ENCODE data around the gene RNF150. TPM values are rescaled to one million over a fixed set of nuclear protein-coding genes. Genes with fewer than 3 reads are reported as not detected.

Gene RNF150
- total and polyA plus RNA-seq, 2 of the 8 experiments (the other 6 are each of a cell fraction or from before 2014, with no cell fraction given), result 3.4 to 4.8 TPM

GRCh38 chr4:140996766-140997165, 136.5 kb downstream of the RNF150 start:
- Histone ChIP-seq H3K14ac (ENCODE audit: insufficient read length) (no peak overlapping the region), H2AFZ (ENCODE audit: low read length) (no peak overlapping the region), H2BK20ac (ENCODE audit: low read length) (no peak overlapping the region), H2AK5ac (ENCODE audit: low read depth, low read length) (no peak overlapping the region), H4K8ac (ENCODE audit: extremely low read depth, insufficient read depth, low read length) (no peak overlapping the region), H2BK5ac (ENCODE audit: low read depth, low read length) (no peak overlapping the region), H4K91ac (replicated peaks; ENCODE audit: insufficient read length, low read length) (no peak overlapping the region), H3K9me3 (ENCODE audit: insufficient read depth in 2 of 2, low read depth in 1 of 2, low read length in 1 of 2) (no peaks in the 10 kb centered on the region), H4K5ac (ENCODE audit: insufficient read length, low read depth, low read length) (no peak overlapping the region), H3K18ac (ENCODE audit: extremely low read depth, low read length) (no peak overlapping the region), H3K79me2 (ENCODE audit: control insufficient read depth in 1 of 2, insufficient read depth in 2 of 2, low read length in 2 of 2) (no peaks in the 10 kb centered on the region; a peak in 1 of 4 replicates), H3K27ac (ENCODE audit: low read depth, low read length) (no peak overlapping the region), H2BK15ac (ENCODE audit: low read length) (no peak overlapping the region), H3K79me1 (ENCODE audit: low read depth, low read length) (no peaks in the 10 kb centered on the region), H3K4ac (replicated peaks; ENCODE audit: insufficient read length, low read depth, low read length) (no peak overlapping the region), H3K4me2 (ENCODE audit: insufficient read depth in 1 of 2, low read depth in 2 of 2, low read length in 2 of 2) (no peak overlapping the region), H3K36me3 (ENCODE audit: control insufficient read depth in 2 of 4, insufficient read depth in 4 of 4, low read length in 3 of 4) (no peaks in the 10 kb centered on the region), H2BK120ac (replicated peaks; ENCODE audit: low read depth, low read length) (no peak overlapping the region), H3K4me1 (replicated peaks in 1 of 4; ENCODE audit: control insufficient read depth in 3 of 4, insufficient read depth in 4 of 4, low read length in 3 of 4) (no peaks in the 10 kb centered on the region), H2BK12ac (ENCODE audit: low read depth, low read length) (no peak overlapping the region), H4K20me1 (replicated peaks in 1 of 2; ENCODE audit: control insufficient read depth in 1 of 2, insufficient read depth in 2 of 2, low read length in 2 of 2) (no peaks in the 10 kb centered on the region), H3K27me3 (replicated peaks in 1 of 4; ENCODE audit: control insufficient read depth in 3 of 4, extremely low read depth in 1 of 4, insufficient read depth in 3 of 4, low read length in 3 of 4) (no peaks in the 10 kb centered on the region), H3K4me3 (ENCODE audit: extremely low read depth in 1 of 4, insufficient read depth in 2 of 4, low read depth in 3 of 4, low read length in 4 of 4) (no peak overlapping the region), H3K56ac (replicated peaks; ENCODE audit: insufficient read length, low read depth, low read length) (no peak overlapping the region), H3K23ac (ENCODE audit: insufficient read length) (no peak overlapping the region), H3K9ac (replicated peaks in 1 of 4; ENCODE audit: extremely low read depth in 1 of 4, low read depth in 3 of 4, low read length in 3 of 4) (no peak overlapping the region), H3K23me2 (ENCODE audit: low read depth, low read length) (no peaks in the 10 kb centered on the region)
- DNase-seq (ENCODE audit: low read depth in 1 of 2, low spot score in 2 of 2) (no peak), FAIRE-seq (no peak)
- no peak for TF ChIP-seq TEAD4 (IDR thresholded peaks at IDR 0.05; ENCODE audit: low read depth, low read length)
- CTCF ChIA-PET (ENCODE audit: partially characterized antibody), result interaction anchor here (0.8 to 2.8 kb wide), 6 partner anchors 11 to 137 kb away, joined by 3 to 14 read pairs (median 5); partner anchors contain the start of gene RNF150
- POLR2A ChIA-PET (ENCODE audit: partially characterized antibody), result no interaction called here

Measured in H1 (cell line).